NCI-H2196 treated with DMSO at 0.1 percent for 48 hours (cell line): Measurements from ENCODE around the gene LRCH3.
A peak's percentile ranks its signal among the peaks of the same experiment; 100 is the strongest.

Experiments used
- DNase-seq: peaks from one replicate; lab custom pipeline; 2025; ENCODE audit not compliant: unreplicated experiment; lab: John Stamatoyannopoulos, UW

LRCH3 gene

DNA sequence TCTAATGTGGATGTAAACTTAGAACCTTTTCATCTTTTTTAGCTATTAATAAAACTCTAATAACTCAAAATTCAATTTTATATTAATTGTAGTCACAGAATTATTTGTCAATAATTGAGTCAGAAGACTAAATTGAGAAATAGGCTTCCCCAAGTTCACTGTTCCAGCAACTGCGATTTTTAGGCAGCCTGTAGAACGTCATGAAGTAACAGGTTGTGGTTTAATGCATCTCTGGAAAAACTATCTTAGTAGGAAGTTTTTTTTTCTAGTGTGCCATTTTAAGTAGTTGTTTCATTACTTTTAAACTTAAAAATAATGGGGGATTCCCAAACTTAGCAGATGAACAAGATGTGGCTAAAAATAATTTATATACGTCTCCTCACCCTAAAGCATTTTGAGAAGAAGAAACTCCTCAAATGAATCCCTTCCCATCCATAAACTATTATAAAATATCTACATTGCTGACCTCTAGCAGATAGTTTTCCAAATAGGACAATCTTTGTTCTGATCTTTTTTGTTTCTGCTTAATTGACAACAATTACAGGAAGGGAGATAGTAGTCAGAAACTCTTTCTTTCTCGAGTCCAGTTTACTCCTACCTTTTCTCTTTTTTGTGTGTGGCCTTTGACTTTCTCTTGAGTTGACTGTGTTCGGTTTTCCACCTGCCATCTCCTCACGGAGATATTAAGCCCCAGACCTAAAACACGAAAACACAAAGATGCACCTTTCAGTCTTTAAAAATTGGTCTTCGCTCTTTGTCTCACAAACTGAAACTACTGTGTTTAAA lies 43.1 kb downstream of the LRCH3 start:
- no peak for DNase-seq

DNA sequence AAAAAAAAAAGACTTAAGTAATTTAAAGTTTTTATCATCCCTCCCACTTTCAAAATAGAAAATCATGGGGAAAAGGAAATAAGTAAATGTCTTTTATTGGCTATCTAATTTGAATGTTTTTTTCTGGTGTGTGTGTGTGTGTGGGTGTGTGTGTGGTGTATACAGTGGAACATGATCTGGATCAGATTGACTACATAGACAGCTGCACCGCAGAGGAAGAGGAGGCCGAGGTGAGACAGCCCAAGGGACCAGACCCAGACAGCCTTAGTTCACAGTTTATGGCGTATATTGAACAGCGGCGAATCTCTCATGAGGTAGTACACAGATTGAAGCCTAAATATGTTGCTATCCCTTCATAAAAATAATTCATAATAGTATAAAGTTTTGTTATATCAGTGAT lies 44.5 kb downstream of the LRCH3 start:
- DNase-seq, result no peak

DNA sequence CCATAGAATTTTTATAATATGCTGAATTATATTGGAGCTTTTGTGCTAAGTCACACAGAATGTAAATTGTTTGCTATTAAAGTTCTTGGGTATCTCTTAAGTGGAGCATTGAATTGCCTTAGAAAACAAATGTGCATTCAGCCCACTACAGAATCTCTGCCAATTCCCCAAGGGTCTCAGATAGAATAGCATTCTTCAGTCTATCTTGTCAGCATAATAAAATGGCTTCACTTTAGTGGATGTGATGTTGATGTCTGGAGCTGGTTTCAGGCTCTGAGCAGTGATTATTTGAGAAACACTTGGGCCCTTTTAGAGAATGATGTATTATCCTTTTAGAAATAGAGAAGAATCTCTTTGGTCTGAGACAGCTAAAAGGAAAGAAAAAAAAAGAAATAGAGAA lies 45.2 kb downstream of the LRCH3 start:
- no peak for DNase-seq

DNA sequence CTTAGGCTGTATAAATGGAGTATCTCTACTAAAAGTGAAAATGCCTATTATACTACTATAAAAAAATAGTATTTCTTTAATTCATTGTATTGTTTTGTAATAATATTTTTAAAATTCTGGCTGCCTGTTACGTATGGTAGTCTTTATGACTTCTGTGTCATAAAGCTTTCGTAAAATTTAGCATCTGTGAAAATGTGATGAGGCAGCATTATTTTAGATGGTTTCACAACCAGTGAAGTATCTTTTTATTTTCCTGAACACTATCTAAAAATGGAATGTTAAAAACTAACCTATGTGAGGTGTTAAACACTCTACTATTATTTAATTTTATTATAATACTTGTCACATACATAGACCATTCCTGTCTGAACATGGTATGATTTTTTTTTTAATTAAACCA lies 46.2 kb downstream of the LRCH3 start:
- no peak for DNase-seq

DNA sequence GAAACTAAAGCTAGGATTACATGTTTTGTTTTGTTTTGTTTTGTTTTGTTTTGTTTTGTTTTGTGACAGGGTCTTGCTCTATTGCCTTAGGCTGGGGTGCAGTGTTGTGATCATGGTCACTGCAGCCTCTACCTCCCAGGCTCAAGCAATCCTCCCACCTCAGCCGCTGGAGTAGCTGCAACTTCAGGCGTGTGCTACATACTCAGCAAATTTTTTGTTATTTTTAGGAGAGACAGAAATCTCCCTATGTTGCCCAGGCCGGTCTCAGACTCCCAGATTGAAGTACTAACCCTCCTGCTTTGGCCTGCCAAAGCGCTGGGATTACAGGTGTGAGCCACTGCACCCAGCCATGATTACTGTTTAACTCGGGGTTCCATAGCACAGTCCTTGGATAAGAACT lies 50.7 kb downstream of the LRCH3 start:
- DNase-seq, result no peak

DNA sequence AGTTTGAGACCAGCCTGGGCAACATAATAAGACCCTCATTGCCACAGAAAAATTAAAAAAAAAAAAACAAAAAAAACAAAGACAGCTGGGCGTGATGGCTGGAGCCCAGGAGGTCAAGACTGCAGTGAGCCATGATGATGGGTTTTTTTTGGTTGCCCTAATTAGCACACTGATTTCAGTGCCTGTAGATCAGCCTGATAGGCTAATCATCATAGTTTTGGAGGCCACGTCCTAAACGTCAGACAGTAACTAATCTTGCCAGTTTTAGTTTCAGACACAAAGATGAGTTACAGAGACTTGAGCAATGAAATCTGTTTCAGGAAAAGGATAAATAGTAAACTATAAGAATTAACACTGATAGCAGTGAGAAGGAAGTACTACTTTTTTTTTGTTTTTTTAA lies 55.4 kb downstream of the LRCH3 start:
- DNase-seq, result no peak

DNA sequence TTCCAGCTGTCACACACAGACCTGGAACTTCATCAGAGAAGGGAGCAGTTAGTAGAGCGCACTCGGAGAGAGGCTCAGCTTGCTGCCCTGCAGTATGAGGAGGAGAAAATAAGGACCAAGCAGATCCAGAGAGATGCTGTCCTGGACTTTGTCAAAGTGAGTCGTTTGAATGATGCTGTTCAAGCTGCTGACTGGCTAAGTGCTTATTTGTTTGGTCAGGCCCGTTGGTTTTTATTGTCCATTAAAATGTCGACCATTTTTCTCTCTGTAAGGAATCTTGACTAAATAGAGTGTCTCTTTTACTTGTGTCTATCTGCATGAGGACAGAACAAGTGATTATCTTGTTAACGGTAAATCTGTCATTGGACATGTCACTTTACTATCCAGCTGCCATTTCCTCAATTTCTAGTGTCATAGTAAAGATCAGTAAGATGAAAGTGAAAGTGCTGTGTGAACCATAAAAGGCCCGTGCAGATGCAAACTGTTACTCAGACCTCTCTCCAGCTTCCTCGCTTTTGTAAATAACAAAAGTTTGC lies 56.9 kb downstream of the LRCH3 start:
- DNase-seq, result peak; percentile 14

DNA sequence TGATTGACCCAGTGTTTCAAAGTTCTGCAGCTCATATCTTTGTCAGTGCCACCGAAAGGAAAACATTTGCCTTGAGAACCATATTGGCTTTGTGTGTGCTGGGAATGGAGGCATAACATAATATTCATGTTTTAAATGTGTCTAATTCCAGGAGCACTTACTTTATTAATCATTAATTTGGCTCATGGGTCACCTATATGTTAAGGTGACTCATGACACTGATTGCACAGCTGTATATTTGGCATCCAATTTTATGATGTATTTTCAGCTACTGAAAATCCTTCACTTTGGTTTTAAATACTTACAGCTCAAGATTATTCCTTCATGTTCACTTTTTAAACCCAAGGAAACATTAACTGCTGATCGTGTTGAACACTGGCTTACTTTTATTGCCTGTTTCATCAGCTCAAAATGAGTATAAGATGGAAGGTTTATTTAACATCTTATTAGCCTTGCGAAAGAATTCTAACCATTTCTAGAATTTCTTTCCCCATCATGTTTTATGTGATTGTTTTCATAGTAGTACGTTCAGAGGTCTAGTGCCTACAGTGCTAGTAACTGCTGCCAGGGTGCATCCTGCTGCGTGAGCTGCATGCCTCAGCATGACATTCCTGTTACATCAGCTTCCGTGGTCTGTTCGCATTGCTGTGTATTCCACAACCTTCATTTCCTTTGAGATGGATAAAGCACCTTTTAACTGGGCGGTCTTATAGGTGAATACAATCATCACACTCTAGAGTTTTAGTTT lies 63.7 kb downstream of the LRCH3 start:
- no peak for DNase-seq

DNA sequence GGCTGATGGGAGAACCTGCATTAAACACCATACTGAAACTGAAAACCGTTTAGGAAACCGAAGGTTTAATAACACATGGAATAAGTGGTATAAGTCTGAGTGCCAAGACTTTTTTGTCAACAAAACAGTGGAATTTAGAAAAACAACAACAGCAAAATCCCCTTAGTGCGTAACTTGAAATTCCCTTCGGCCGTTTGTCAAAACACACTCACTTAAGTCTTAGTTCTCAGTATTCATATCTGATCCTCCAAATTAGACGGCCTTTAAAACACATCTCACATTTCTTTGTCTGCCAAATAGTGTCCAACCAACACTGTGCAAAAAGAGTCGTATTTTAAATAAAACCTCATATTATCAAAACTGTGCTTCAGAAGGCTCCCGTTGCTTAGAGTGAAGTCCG lies 64.5 kb downstream of the LRCH3 start:
- DNase-seq, result no peak

DNA sequence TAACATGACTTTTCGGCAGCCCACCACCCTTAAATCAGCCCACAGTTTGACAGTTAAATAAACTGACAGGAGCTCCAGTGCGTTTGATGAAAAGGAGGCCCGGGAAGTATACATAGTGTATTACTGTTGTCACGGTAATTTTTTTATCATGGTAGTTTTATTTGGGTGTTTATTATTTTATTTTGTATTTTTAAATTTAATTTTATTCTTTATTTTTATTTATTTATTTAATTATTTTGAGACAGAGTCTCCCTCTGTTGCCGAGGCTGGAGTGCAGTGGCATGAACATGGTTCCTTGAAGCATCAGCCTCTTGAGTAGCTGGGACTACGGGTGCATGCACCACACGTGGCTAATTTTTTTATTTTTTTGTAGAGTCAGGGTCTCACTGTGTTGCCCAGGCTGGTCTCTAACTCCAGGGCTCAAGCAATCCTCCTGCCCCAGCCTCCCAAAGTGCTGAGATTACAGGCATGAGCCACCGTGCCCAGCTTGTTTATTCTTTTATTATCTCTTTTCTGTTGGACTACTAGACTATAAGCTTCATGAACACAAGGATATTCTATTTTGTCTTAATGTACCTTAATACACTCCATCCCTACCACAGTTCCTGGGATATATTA lies 65.3 kb downstream of the LRCH3 start:
- DNase-seq, result no peak

DNA sequence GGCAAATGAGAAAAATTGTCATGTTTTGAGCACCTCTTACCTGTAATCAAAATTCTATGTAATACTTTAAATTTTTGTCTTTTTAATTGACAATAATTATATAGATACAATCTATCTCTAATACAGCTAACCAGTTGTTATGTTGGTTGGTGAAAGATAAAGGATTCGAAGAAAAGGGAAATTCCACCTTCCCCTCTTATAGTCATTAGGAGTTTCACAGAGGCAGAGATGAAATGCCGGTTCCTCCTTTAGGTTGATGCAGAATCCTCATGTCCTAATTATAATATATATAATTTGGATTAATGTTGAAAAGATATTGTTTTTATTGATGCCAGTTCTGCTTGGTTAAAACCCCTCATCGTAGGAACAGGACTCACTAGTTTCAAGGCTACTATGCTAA lies 67.1 kb downstream of the LRCH3 start:
- no peak for DNase-seq

DNA sequence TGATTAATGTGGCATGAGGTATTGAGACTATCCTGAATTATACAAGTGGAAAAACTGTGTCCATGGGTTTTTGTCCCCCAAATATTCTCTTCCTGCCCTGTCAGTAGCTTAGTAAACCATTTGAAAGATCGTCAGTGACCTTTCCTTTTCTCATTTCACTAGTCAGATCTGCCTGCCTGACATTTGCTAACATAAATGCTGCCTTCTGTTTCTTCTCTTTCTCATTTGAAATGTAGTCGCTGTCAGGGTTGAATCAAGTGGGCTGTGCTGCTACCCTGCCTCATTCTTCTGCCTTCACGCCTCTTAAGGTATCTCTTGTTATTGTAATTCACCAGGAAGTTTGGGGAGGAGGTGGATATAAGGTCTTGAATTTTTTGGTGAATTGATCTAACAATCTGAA lies 67.5 kb downstream of the LRCH3 start:
- no peak for DNase-seq

DNA sequence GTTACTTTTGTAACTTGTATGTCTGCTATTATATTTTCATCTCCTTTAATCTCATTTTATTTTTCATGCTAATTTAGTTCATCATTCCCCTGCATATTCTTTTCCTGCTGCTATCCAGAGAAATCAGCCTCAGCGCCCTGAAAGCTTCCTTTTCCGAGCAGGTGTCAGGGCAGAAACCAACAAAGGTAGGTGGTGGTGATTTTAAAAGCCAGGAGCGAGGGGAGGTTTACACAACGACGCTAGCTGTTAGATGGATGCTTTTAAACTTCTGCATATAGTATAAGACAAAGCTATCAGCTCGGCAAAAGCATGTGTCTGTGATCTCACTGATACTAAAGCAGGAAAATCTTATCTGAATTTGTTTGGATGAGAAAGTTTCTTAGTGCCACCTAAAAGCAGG lies 75.0 kb downstream of the LRCH3 start:
- DNase-seq, result no peak

DNA sequence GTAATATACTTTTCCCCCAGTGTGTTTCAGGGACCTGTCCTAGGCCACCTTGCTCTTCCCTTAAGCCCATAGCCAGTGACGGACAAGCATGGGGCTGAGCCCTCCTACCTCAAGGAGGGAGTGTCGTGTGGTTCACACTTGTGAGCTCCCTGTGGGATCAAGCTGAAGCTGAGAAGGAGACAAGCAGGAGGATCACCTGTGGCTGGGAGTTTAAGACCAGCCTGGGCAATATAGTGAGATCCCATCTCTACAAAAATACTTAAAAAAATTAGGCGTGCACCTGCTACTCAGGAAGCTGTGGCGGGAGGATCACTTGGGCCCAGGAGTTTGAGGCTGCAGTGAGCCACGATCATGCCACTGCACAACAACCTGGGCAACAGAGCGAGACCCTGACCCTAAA lies 82.3 kb downstream of the LRCH3 start:
- no peak for DNase-seq

DNA sequence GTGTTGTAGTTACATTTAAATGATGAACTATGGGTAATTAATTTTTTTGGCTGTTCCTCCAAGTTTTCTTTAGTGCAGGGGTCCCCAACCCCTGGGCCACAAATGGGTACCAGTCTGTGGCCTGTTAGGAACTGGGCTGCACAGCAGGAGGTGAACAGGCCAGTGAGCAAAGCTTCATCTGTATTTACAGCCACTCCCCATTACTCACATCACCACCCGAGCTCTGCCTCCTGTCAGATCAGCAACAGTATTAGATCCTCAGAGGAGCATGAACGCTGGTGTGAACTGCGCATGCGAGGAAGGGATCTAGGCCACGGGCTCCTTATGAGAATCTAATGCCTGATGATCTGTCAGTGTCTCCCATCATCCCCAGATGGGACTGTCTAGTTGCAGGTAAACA lies 83.0 kb downstream of the LRCH3 start:
- DNase-seq, result no peak

DNA sequence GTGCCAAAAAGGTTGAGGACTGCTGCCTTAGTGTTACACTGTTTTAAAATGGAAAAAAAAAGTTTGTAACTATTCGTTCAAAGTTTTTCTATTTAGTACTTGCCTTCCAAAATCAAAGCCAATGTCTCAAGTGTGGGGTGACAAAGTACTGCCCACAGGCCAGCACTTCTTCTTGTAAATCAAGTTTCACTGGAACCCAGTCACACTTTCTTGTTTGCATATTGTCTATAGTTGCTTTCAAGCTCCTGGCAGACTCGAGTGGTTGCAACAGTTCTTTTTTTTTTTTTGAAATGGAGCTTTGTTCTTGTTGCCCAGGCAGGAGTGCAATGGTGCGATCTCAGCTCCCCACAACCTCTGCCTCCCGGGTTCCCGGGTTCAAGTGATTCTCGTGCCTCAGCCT lies 83.6 kb downstream of the LRCH3 start:
- no peak for DNase-seq

DNA sequence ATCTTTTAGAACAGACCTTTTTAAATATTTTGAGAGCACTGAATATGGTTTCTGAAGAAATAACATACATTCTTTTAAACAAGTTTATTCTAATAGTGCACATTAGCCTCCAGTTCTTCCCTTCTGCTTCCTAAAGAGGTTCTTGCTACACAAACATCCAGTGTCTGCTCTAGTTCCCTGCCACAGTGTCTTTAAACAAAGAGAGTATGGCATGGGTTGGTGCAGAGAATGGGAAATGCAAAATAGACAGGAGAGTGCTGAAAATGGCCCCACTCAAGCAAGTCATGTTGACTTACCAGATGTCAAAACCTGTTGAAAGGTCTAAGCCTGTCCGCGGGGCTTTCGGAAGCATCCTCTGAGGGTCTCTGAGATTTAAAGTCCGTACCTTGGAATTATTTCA lies 86.8 kb downstream of the LRCH3 start:
- no peak for DNase-seq

DNA sequence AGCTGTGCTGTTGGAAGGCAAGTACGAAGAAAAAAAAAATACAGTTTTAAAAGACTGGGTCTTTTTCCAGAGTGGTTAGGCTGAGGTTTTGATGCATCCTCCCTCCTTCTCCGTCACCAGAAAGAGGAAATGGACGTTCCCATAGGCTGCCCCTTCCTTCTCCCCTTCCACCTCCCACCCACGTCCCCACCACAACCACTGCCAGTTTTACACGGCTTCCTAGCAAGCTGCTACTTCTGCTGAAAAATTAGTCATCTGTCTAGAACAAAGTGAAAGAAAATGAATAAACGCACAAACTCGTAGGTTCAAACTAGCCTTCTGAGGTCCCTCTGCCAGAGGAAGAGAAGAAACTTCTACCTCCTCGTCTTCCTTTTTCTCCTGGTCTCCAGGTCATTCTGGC lies 87.4 kb downstream of the LRCH3 start:
- no peak for DNase-seq

DNA sequence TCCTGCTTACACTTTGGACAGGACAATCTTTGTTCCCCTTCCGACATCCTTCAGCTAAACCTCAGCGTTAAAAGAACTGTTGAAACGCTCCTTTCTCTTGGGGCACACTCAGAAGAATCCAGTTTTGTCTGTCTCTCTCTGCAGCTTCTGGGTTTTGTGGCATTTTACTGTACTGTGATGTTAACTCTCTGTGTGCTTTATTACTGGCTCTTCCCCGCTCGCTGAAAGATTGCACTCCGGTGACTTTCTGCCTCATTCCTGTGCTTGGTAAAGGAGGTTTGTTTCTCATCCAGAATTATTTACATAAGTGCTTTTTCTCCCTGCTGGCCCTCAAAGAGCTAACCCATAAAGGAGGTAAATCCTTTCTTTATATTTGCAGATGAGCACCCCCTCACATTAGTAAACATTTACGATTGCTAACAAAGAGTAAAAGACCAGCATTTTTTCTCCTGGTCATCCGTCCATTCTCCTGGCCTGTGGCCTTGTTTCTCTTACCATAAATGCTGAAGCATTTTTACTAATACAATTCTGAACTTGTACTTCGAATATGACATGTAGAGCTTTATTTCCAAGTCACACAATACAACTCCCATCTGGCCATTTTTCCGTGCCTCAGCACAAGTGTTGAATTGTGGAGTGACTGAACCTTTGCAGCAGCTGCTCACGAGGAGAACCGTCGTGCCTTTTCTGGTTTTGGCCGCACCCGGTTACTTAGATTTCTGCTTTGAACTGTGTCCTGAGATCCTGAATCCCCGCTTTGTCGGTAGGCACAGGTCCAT lies 89.6 kb downstream of the LRCH3 start:
- no peak for DNase-seq

DNA sequence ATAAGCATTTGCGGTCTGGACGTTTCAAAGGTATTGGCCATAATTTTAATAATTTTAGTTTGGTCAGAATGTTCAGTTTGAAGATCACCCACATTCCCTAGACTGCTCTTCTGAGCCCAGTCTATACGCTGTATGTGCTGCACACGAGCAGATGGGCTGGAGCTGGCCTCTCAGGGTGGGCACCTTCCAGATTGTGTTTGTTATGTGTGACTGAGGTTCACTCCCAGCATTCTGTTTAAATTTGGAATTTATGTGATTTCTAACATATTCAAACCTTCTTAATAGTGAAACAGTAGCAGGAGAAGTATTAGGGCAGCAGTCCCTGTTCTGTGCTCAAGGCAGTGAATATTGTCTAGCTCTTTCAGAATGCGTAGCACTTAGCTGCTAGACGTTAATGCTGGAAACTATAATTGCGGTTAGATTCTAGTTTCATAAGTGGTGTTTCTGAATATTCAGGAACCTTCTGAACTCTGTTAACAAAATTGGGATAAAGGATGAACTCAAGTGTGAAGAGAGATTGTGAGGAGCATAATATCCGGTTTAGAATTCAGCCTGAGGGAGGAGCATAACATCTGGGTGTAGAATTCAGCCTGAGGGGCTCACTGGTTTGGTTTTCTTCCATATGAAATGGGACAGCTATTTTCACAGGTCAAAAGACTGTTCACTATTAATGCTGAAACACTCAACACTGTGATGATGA lies 90.4 kb downstream of the LRCH3 start:
- DNase-seq, result no peak

DNA sequence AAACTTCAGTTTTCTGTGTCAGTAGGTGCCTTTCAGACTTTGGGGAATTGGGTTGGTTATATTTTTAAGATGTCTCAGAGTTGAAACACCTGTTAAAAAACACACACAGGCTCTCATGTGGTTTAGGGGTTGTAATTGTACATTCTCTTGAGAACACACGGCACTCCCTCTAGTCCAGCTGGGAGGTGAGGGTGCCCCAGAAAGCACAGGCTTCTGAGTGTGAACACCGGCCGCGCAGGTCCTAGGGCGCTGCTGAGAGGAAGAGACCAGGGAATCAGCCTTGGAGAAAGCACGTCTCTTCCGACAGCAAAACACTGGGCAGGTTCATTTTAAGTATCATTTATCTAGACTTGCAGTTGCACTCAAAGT lies 90.9 kb downstream of the LRCH3 start:
- DNase-seq, result no peak
